AG09319 (cell line): ENCODE results near the gene RELB.
"Not testable (repeated sequence)": the region's sequence is repeated elsewhere in the genome, so short reads cannot be mapped to it uniquely, and the experiment has no call there.

Source experiments
- DNase-seq: peaks from one replicate; pipeline ENCODE4 v3.0.0-alpha.2; 2010; ENCODE audit warnings: low read depth; ENCODE audit errors: extremely low read depth
- TF ChIP-seq, protein P1 (sequence below): IDR thresholded peaks from 2 replicates; pipeline ENCODE4 v1.5.1; 2011; ENCODE audit warnings: low read depth, mild to moderate bottlenecking, inconsistent platforms, low read length, moderate library complexity

Gene RELB

DNA sequence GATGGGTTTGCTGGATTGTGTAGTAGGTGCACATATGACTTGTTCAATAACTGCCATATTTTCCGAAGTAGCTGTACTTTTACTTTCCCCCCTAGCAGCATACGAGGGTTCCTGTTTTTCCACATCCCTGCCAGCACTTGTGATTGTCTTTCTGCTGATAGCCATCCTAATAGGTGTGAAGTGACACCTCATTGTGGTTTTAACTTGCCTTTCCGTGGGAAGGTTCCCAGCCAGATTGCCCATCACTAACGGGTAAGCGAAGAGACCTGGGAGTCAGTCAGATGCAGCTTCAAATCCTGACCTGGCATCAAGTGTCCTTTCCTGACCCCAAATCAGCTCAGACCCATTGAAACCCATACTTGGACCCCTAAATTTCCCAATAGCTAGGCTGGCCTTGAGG, 41.6 kb upstream of the RELB start:
- no peak for DNase-seq
- TF ChIP-seq, protein P1, sequence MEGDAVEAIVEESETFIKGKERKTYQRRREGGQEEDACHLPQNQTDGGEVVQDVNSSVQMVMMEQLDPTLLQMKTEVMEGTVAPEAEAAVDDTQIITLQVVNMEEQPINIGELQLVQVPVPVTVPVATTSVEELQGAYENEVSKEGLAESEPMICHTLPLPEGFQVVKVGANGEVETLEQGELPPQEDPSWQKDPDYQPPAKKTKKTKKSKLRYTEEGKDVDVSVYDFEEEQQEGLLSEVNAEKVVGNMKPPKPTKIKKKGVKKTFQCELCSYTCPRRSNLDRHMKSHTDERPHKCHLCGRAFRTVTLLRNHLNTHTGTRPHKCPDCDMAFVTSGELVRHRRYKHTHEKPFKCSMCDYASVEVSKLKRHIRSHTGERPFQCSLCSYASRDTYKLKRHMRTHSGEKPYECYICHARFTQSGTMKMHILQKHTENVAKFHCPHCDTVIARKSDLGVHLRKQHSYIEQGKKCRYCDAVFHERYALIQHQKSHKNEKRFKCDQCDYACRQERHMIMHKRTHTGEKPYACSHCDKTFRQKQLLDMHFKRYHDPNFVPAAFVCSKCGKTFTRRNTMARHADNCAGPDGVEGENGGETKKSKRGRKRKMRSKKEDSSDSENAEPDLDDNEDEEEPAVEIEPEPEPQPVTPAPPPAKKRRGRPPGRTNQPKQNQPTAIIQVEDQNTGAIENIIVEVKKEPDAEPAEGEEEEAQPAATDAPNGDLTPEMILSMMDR: no peak

DNA sequence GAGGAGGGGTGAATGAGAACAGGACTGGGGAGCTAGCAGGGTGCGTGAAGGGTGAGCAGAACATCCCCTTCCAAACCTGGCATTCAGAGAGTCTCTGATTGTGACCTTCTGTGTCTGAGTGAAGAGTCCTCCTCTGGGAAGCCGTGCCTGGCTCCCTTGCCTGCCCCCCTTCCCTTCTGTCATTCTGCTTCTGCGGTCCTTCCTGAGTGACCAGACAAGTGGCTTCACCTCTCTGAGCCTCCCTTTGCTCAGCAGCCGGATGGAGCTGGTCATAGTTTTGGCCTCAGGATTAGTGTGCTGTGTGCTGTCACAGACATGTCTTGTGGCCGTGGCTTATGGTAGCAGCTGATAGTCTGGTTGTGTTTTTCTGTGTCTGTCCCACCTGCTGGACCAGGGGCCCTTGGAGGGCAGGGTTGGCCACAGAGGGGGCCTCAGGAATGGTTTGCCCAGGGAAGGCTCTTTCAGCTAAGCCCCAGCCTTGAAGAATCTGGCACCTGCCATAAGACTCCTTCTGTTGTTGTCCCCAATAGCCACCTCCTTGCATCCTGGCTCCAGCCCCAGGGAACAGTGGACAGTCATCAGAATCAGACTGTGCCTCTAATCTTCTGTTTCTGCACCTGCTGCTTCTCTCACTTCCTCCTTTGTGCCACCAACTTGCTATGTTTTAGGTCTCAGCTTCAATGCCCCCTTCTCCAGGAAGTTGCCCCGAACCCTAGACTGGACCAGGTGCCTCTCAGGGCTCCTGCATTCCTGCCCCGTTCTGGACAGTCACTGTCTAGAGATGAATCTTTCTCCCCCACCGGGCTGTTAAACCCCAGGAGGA, 40.1 kb upstream of the RELB start:
- TF ChIP-seq, protein P1: no peak
- no peak for DNase-seq

DNA sequence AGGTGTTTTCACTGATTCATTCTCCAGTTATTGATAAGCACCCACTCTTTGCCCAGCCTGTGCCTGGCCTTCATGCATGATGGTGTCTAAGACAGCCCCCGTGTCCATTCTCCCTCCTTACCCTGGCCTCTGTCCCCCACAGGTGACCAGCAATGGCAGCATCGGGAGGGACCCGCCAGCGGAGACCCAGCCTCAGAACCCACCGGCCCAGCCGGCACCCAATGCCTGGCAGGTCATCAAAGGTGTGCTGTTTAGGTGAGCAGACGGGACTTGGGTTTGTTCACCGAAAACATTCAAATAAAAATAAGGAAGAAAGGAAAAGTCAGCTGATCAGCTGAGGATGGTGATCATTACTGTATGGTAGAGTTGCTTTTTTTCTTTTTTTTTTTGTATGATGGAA, 39.4 kb upstream of the RELB start:
- no peak for DNase-seq
- TF ChIP-seq, protein P1: no peak

DNA sequence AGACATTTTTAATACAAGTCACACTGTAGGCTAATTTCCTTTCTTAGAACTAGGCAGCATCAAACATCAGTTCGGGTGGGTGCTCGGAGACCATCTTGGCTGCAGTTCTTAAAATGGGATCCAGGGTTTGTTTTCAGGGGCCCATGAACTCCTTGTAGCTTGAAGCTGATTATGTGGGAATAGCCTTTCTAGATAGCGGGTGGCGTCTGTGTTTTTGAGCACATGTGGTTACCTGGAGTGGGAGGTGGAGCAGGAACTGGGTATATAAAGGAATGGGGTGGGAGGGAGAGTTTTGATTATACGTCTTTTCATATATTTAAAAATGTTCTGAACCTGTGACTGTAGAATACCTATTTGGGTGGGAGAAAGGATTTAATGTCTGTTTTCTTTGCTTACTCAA, 33.1 kb upstream of the RELB start:
- TF ChIP-seq, protein P1: no peak
- DNase-seq: no peak

DNA sequence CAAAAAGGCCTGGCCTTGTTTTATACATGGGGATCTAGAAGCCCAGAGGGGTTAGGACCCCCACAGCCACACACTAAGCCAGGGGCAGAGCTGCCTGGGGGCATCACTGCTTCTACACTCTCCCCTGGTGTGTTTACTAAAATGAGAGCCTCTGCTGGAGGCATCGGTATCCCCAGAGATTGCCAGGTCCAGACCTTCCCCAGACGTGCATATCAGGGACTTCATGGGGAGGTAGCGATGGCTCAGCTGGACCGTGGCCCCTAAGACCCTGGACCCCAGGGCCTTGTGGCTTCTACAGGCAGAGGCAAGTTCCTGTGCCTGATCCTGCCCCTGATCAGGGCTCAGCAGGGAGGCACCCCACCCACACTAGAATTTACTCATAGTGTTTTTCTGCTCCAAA, 32.6 kb upstream of the RELB start:
- TF ChIP-seq, protein P1: no peak
- no peak for DNase-seq

DNA sequence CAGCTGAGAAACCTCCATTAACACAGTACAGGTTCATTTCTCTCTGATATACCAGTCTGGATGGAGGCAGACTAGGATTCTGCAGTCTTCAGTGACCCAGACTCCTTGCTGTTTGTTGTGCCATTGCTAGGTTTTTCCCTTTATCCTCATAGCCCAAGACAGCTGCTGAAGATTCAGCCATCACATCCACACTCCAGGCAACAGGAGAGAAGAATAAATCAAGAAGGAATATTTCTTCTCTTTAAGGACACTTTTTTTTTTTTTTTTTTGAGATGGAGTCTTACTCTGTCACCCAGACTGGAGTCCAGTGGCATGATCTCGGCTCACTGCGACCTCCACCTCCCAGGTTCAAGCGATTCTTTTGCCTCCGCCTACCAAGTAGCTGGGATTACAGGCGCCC, 31.8 kb upstream of the RELB start:
- no peak for DNase-seq
- TF ChIP-seq, protein P1: no peak

DNA sequence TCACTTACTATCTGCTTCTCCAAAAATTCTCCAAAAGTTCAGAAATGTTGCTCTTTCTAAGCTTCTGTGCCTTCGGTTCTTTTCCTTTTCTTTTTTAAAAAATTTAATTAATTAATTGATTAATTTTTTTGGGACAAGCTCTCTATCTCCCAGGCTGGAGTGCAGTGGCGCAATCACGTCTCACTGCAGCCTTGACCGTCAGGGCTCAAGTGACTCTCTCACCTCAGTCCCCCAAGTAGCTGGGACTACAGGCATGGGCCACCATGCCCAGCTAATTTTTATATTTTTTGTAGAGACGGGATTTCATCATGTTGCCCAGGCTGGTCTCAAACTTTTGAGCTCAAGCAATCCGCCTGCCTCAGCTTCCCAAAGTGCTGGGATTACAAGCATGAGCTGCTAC, 29.8 kb upstream of the RELB start:
- not testable (repeated sequence) for DNase-seq

DNA sequence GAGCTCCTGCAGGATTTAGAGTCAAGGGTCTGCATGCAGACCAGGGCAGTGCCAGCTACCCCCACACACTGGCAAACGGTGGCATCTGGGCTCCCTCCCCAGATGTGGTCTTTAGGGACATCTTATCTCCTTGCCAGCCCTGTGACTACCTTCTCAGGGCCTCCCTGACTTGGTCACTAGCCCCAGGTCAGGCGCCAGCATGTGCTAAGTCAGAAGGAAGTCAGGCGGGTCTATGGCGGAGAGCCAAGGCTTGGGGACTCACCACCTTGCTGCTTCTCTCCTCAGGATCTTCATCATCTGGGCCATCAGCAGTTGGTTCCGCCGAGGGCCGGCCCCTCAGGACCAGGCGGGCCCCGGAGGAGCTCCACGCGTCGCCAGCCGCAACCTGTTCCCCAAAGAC, 28.5 kb upstream of the RELB start:
- TF ChIP-seq, protein P1: no peak
- no peak for DNase-seq
